ENCODE data around the gene PDCD10. TPM values are rescaled to one million over a fixed set of nuclear protein-coding genes. Genes with fewer than 3 reads are reported as not detected.

The PDCD10 gene
- polyA plus RNA-seq, 3 donors, result 58.2 to 77.6 (median 59.1) TPM

DNA sequence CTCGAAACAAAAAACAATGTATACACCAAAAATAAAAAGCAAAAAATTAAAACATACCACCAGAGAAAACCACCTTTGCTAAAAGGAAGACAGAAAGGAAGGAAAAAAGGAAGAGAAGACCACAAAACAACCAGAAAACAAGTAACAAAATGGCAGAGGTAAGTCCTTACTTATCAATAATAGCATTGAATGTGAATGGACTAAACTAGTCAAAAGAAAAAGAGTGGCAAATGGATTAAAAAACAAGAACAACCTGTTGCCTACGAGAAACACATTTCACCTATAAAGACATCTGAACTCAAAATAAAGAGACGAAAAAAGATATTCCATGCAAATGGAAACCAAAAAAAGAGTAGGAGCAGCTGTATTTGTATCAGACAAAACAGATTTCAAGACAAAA is 22.2 kb downstream of the PDCD10 start:
- no peak for DNase-seq (ENCODE audit: extremely low read depth in 1 of 11, low read depth in 9 of 11, low spot score in 4 of 11)

DNA sequence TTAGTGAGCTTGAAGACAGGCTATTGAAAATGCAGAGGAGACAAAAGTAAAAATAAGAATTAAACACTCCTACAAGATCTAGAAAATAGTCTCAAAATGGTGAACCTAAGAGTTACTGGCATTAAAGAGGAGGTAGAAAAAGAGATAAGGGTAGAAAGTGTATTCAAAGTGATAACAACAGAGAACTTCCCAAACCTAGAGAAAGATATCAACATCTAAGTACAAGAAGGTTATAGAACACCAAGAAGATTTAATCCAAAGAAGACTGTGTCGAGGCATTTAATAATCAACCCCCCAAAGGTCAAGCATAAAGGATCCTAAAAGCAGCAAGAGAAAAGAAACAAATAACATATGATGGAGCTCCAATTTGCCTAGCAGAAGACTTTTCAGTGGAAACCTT is 23.3 kb downstream of the PDCD10 start:
- DNase-seq (ENCODE audit: extremely low read depth in 1 of 11, low read depth in 9 of 11, low spot score in 4 of 11), result no peak

DNA sequence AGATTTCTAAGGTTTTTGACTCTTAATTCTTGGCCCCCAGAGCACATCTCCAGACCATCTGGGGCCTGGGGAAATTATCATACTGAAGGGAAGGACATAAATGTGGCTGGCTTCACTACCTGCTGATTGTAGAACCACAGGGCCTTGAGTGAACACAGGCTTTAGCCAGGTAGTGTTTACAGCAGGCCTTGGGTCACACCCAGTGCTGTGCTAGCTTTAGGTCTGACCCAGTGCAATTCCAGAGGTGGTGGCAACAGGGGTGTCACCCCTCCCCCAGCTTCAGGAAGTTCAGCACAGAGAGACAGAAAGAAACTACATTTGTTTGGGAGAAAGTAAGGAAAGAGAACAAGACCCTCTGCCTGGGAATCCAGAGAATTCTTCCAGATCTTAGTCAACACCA is 24.1 kb downstream of the PDCD10 start:
- DNase-seq (ENCODE audit: extremely low read depth in 1 of 11, low read depth in 9 of 11, low spot score in 4 of 11), result no peak

DNA sequence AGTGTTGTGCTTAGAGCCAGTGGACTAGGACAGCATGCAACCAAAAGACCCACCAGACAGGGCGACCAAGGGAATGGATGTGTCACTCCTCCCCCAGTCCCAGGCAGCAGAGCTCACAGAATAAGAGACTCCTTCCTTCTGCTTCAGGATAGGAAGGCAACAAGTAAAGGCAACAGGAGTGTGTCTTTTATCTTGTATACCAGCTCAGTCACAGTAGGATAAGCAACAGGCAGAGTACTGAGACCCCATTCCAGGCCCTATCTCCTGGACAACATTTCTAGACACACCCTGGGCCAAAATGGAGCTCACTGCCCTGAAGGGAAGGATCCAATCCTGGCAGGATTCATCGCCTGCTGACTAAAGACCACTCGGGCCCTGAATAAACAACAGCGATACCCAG is 25.0 kb downstream of the PDCD10 start:
- no peak for DNase-seq (ENCODE audit: extremely low read depth in 1 of 11, low read depth in 9 of 11, low spot score in 4 of 11)

DNA sequence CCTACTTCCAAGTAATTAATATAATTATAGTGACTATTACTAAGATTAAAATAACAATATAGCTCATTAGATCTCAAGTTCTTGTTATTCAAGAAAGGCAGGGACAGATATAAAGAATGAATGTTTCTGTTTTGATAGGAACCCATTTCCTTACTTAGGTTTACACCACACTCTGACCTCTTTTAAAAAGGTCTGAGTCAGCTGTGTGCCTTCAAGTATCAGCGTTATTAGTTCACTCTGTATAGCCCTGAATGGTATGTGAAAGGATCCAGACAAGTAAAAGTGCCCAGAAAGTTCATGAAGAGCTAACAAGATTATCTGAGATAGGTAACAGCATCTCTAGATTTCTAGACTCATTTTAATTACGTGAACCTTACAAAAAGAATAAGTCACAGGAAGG is 28.9 kb downstream of the PDCD10 start:
- DNase-seq (ENCODE audit: extremely low read depth in 1 of 11, low read depth in 9 of 11, low spot score in 4 of 11), result no peak

DNA sequence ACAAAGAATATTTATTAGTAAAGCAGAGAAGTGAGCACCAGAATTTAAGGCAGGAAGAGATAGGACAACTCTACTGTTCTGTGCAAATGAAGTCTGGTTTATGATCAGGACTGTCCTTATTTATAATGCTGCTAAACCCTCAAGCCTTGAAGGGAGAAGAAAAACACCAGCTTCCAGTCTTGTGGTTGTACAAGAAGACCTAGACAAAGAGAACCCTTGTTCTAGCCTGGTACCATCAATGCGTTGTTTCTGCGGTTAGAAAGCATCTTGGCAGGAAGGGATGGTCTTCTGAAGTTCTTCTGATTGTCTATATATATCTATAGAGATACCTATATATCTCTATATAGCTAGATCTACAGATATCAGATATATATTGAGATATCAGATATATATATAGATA is 33.8 kb downstream of the PDCD10 start:
- DNase-seq (ENCODE audit: extremely low read depth in 1 of 11, low read depth in 9 of 11, low spot score in 4 of 11), result no peak

DNA sequence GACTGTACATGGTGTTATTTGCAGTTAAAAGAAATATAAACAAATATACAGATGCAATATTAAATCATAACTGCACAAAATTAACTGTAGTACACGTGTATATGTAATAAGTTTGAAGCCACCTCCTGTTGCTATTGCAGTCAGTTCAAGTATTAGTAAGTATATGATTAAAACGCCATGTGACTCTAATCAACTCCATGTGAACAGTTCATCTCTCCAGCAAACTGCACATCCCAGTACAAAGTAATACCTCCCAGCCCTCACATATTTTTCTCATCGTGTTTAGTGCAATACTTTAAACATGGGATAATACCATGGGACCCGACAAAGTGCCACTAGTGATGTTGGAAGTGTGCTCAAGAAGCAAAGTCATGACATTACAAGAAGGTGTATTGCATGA is 34.6 kb downstream of the PDCD10 start:
- no peak for DNase-seq (ENCODE audit: extremely low read depth in 1 of 11, low read depth in 9 of 11, low spot score in 4 of 11)

DNA sequence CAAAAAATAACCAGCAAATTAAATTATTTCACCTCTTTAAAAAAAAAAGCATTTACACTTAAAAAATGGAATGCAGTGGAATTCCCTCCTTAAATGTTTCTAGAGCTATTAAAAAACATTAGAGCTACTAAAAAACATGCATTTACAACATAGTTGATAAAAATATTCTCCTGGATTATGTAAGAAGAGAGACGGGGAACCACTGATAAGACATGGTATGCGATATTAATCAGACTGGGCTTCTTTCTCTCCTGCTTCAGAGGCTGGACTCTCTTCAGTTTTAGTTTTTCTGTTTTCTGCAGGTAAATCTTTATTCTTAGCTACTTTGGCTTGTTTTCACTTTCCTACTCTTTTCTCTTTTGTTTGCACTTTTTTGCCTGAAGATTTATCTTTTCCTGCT is 40.6 kb downstream of the PDCD10 start:
- no peak for DNase-seq (ENCODE audit: extremely low read depth in 1 of 11, low read depth in 9 of 11, low spot score in 4 of 11)

DNA sequence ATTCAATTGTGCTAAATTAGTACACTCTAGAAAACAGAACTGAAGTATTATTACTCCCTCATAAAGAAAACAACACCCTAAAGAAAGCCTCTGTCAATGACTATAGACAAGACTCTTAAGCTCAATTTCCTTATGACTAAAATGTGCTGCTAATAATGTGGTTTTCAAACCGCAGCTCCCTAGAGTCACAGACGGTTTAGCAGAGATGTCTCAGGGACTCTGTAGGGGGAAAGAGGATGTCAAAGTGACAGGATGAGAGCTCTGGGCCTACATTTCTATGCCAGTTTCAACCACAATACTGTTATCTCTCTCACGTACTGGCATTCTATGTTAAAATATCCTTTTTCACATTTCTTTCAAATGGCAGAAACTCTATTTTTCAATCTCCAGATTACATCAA is 43.3 kb downstream of the PDCD10 start:
- no peak for DNase-seq (ENCODE audit: extremely low read depth in 1 of 11, low read depth in 9 of 11, low spot score in 4 of 11)

DNA sequence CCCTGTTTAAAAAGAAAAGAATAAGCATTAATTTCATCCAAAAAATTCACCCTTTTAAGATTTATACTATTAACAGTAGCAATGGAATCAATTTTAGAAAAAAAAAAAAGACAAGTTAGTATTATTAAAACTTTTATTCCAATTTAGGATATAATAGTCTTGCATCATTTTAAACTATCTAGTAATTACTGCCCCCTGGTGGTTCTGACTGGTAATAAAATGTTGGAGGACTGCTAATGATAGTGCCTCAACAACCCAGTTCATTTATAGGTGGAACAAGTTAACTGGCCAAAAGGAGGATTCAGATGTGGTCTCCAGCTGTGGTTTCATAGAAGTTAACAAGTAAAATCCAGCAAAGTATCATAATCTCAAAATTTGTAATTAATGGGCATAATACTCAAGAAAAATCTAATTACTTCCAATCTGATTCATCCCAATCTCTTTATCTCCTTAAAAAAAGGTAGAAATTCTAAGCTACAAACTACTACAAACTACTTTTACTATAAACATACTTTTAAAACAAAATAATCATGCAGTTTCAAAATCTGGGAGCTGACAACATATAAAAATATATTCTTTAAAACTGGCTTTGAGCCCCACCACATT is 50.2 kb downstream of the PDCD10 start:
- peak; percentile 12 to 67 (median 30) for DNase-seq (ENCODE audit: extremely low read depth in 1 of 11, low read depth in 9 of 11, low spot score in 4 of 11)

DNA sequence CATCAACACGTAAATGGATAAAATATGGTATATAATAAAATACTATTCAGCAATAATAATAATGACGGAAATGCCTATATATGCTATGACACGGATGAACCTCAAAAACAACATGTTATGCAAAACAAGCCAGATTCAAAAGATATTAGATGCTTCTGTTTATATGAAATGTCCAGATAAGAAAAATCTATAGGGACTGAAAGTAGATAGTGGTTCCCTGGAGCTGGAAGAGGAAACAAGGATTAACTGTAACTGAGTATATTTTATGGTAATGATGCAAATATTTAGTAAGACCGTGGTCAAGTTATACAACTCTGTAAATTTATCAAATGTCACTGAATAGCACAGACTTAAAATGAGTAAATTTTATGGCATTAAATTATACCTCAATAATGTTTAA is 55.2 kb downstream of the PDCD10 start:
- DNase-seq (ENCODE audit: extremely low read depth in 1 of 11, low read depth in 9 of 11, low spot score in 4 of 11), result no peak

DNA sequence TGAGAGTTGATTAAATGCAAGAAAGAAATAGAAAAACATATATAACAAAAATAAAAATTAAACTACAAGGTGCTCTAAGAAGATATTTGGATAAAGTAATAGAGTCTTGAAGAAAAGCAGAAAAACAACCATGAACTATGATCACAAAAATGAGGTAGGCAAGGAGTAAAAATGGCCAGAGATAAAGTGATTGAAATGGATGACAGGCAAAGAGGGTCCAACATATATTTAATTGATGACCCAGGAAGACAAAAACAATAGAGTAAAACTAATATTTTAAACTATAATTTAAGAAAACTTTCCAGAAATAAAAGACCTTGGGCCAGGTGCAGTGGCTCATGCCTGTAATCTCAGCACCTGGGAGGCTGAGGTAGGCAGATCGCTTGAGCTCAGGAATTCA is 58.8 kb downstream of the PDCD10 start:
- no peak for DNase-seq (ENCODE audit: extremely low read depth in 1 of 11, low read depth in 9 of 11, low spot score in 4 of 11)

DNA sequence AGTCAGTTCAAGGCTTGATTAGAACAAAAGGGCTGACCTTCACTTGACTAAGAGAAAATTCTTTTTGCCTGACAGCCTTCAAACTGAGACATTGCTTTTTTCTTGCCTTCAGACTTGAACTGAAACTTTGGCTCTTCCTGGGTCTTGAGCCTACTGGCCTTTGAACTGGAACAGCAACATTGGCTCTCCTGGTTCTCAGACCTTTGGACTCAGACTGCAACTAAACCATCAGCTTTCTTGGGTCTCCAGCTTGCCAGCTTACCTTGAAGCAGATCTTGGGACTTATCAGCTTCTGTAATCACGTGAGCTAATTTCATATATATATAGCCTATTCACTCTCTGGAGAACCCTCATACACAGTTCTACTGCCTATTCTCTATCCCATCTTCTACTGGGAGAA is 61.5 kb downstream of the PDCD10 start:
- DNase-seq (ENCODE audit: extremely low read depth in 1 of 11, low read depth in 9 of 11, low spot score in 4 of 11), result no peak

DNA sequence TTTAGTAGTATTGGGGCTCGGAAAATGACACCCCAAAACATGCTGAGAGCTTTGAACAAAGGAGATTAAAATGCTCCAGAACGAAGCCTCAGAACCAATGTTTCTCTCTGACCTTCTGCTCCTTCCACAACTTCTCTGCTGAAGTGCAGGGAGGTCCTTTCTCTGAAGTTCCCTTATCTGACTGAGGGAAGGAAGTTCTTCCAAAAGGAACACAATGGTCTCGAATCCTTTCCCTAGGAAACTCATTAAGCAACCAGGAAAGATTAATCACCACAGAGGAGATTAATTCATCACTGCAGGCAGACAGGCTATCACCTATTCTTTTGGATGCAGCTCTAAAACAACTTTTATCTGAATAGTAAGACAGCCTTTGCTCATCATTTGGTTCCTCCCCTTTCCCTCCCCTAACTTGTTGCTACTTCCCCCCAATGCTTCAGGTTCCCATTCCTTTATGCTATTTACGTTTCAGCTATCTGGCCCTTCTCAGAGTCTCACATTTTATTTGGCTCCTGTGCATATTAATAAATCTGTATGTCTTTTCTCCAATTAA is 62.7 kb downstream of the PDCD10 start:
- DNase-seq (ENCODE audit: extremely low read depth in 1 of 11, low read depth in 9 of 11, low spot score in 4 of 11), result no peak

DNA sequence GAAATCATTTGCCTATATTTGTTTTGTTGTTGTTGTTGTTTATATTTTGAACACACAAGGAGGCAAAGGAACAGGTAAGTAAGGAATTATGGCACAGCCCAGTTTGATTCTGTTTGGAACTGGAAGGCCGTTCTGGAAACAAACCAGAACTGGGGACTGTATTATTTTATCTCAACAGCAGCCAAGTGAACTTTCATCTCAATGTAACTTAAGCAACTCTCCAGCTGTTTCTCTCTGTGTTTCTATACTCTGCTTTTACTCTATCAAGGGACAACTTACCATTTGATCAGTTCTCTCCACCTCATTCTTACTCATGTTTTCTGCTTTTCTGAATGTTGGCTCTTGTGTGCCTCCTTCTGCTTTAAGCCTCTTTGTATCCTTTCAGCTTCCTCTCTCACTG is 65.0 kb downstream of the PDCD10 start:
- DNase-seq (ENCODE audit: extremely low read depth in 1 of 11, low read depth in 9 of 11, low spot score in 4 of 11), result no peak

DNA sequence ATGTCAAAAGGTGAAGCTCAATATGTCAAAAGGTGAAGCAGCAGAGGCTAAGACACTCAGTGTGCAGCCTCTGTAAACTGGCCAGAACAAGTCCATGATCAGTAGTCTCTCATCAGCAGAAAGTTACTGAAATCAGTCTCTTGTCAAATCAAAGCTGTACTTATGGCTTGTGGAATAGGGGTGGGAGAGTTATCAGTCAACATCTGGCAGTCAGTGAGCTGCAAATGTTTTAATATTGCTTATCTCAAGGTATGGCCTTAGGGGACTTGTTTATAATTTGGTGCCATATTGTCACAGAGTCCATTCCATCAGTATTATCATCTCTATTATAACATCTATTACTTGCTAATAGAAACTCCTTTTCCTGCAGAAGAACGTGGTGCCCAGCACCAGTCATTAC is 66.0 kb downstream of the PDCD10 start:
- DNase-seq (ENCODE audit: extremely low read depth in 1 of 11, low read depth in 9 of 11, low spot score in 4 of 11), result no peak

DNA sequence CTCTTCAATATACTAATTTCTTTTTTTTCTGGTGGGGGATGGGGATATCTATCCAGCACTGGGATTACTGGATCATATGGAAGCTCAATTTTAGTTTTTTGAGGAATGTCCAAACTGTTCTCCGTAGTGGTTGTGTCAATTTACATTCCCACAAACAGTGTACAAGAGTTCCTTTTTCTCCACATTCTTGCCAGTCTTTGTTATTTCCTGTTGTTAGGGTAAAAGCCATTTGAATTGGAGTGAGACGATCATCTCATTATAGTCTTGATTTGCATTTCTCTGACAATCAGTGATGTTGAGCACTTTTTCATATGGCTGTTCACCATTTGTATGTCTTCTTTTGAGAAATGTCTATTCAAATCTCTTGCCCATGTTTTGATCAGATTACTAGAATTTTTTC is 68.1 kb downstream of the PDCD10 start:
- DNase-seq (ENCODE audit: extremely low read depth in 1 of 11, low read depth in 9 of 11, low spot score in 4 of 11), result no peak

DNA sequence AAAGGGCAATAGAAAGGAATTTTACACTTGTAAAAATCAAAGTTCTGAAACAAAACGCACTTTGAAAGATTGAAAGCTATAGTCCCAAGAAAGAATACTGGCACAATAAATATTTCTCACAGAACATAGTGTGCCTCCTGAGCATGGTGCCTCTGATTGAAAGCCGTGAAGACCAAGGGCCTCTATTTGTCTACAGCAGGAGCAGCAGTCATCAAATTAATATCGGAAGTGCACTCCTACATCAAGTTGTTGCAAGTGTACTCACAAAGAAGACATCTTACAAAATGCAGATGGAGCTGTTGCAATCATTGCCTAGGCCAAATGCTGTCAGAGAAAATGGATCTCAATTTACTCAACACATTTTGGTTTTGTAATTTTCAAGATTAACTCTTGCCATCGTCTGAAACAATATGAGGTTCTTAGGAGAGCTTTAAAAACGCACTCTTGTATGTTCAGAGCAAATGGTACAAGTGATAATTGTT is 71.7 kb downstream of the PDCD10 start:
- DNase-seq (ENCODE audit: extremely low read depth in 1 of 11, low read depth in 9 of 11, low spot score in 4 of 11), result no peak

DNA sequence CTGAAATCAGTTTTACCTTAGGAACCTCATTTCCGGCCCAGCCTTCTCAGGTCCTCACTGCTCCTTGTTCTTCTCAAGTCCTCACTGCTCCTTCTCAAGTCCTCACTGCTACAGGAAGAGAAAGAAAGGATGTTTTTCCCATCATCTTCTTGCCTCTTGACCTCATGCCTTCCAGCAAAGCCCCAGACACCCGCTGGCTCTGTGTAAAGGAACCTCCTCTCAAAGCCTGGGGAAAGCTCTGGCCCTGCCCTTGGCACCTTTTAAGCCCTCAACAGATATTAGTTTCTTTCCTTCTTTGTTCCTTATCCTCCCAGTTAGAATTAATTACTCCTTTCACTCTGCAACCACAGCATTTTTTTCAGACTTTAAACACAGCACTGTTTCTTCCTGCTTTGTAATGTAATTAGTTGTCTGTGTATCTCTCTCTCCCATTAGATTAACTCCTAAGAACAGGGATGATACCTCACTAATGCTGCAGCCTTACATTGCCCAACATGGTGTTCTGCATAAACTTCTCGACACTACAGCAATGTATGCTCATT is 76.9 kb downstream of the PDCD10 start:
- peak in 1 of 11 donors; percentile 1 for DNase-seq (ENCODE audit: extremely low read depth in 1 of 11, low read depth in 9 of 11, low spot score in 4 of 11)

DNA sequence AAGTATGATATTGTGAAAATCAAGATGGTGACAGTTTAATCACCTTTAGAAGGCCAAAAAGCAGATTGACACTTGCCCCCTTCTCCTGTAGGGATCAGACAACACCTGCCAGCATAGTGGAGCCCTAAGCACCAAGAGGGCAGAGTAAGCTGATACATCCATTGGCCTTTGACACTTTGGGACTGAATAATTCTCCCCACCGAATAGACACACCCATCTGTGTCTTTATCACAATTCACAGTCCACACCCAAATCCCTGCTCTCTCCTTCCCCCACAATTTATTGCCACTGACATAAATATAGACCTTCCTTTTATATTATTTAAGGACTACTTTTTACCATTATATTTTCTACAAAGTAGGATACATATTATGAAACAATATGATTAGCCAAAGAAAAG is 77.9 kb downstream of the PDCD10 start:
- DNase-seq (ENCODE audit: extremely low read depth in 1 of 11, low read depth in 9 of 11, low spot score in 4 of 11), result no peak

DNA sequence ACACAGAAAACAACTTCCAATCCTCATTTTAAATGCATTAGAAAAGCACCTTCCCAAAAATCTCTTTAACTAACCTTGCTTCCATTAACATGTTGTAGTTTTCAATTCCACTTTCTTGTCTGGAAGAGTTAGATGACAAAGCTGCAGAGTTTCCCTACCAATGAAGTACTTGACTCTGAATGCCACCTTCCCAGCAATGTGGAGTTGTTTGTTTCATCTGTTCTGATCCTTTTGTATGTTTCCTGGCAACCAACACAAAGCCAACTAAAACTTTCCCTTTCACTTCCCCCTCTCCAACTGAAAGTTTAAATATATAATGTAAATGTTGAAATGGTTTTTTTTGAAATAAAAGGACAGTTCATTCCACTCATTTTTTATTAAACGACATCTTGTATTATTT is 80.9 kb downstream of the PDCD10 start, which contains the start of gene WDR49:
WDR49 (minus strand) TSS at position 183 of the 400 bp plus-strand sequence. CDS start 517 bp downstream, outside the sequence.
- no peak for DNase-seq (ENCODE audit: extremely low read depth in 1 of 11, low read depth in 9 of 11, low spot score in 4 of 11)
